Nephron progenitor cell (in vitro differentiated cells): ENCODE results near the gene GDF10.

Experiments
- DNase-seq: peaks from one replicate; pipeline ENCODE4 v3.0.0; 2021
- H3K27ac Mint-ChIP-seq: 2 replicates; pipeline ENCODE4 v1.8.0; 2021; ENCODE audit warnings: mild to moderate bottlenecking, moderate library complexity, mixed read lengths
- H3K27me3 Mint-ChIP-seq: 2 replicates; pipeline ENCODE4 v1.8.0; 2021; ENCODE audit warnings: mild to moderate bottlenecking, low read depth, mixed read lengths; ENCODE audit not compliant: poor library complexity
- H3K36me3 Mint-ChIP-seq: 2 replicates; pipeline ENCODE4 v1.8.0; 2021; ENCODE audit warnings: low read depth, mixed read lengths
- H3K4me1 Mint-ChIP-seq: 2 replicates; pipeline ENCODE4 v1.8.0; 2021; ENCODE audit warnings: mixed read lengths
- H3K4me3 Mint-ChIP-seq: 2 replicates; pipeline ENCODE4 v1.8.0; 2021; ENCODE audit warnings: mild to moderate bottlenecking, moderate library complexity, mixed read lengths
- H3K9me3 Mint-ChIP-seq: 2 replicates; pipeline ENCODE4 v1.8.0; 2021; ENCODE audit warnings: mild to moderate bottlenecking, moderate library complexity, mixed read lengths
- TF ChIP-seq, protein P1 (sequence below): fragments of 200-600 bp; sonication (generic); IDR thresholded peaks from 2 replicates; pipeline ENCODE4 v1.5.0; 2021; ENCODE audit warnings: antibody characterized with exemption

Gene GDF10

DNA sequence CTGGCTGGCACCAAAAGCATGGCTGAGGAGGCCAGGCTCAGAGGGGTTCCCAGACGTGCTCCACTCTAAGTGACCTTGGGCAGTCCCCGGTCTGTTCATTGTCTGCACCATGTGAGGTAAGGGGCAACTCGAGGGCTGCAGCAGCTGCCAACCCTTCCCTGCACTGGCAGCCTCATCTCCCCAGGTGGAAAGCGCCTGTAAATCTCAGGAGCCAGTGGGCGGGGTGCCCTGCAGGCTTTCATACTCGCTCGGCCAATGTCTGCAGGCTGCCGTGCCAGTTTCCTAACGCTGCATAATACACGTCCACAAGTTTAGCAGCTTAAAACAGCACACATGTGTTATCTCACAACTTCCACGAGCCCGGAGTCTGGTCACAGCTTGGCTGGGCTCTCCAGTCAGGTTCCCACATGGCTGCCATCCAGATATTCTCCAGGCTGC lies 12.6 kb upstream of the GDF10 start:
- no peaks in the 10 kb centered on the region for H3K36me3 Mint-ChIP-seq
- peaks cover 10% of the 10 kb centered on the region for H3K4me1 Mint-ChIP-seq
- TF ChIP-seq, protein P1, sequence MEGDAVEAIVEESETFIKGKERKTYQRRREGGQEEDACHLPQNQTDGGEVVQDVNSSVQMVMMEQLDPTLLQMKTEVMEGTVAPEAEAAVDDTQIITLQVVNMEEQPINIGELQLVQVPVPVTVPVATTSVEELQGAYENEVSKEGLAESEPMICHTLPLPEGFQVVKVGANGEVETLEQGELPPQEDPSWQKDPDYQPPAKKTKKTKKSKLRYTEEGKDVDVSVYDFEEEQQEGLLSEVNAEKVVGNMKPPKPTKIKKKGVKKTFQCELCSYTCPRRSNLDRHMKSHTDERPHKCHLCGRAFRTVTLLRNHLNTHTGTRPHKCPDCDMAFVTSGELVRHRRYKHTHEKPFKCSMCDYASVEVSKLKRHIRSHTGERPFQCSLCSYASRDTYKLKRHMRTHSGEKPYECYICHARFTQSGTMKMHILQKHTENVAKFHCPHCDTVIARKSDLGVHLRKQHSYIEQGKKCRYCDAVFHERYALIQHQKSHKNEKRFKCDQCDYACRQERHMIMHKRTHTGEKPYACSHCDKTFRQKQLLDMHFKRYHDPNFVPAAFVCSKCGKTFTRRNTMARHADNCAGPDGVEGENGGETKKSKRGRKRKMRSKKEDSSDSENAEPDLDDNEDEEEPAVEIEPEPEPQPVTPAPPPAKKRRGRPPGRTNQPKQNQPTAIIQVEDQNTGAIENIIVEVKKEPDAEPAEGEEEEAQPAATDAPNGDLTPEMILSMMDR = no peak
- no peak overlapping the region for H3K4me3 Mint-ChIP-seq
- no peak overlapping the region for H3K27ac Mint-ChIP-seq
- H3K27me3 Mint-ChIP-seq = peaks cover 54% of the 10 kb centered on the region
- no peaks in the 10 kb centered on the region for H3K9me3 Mint-ChIP-seq
- DNase-seq = no peak

- Mint-ChIP-seq H3K36me3 (no peaks in the 10 kb centered on the region), H3K4me1 (peaks cover 9% of the 10 kb centered on the region), H3K27ac (no peak overlapping the region), H3K27me3 (peaks cover 51% of the 10 kb centered on the region), H3K4me3 (no peak overlapping the region), H3K9me3 (no peaks in the 10 kb centered on the region)
- TF ChIP-seq, protein P1 = no peak
- DNase-seq = no peak
These were observed 12.2 kb upstream of the GDF10 start for GRCh38 chr10:47287805-47288204.

DNA sequence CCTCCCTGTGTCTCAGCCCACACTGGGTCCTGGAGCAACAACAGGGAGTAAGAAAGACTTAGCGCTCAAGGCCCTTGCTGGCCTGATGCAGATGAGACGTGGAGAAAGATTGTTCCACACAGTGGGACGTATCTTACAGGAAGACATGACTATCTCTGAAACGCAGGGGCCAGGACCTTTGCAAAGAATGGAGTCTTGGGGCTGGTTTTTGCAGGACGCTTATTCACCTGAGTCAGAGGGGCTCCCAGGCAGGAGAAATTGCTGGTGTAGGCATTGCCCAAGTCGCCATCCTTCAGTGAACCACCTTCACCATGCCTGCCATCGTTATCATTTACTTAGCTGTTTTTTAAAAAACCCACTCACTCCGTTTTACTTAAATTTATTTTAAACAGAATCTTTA lies 11.8 kb upstream of the GDF10 start:
- DNase-seq = no peak
- TF ChIP-seq, protein P1 = no peak
- no peaks in the 10 kb centered on the region for H3K36me3 Mint-ChIP-seq
- no peak overlapping the region for H3K27ac Mint-ChIP-seq
- no peaks in the 10 kb centered on the region for H3K9me3 Mint-ChIP-seq
- H3K27me3 Mint-ChIP-seq = peaks cover 51% of the 10 kb centered on the region
- H3K4me3 Mint-ChIP-seq = no peak overlapping the region
- peaks cover 9% of the 10 kb centered on the region for H3K4me1 Mint-ChIP-seq

GRCh38 chr10:47288916-47289495 lies 11.0 kb upstream of the GDF10 start:
- H3K27me3 Mint-ChIP-seq = peaks cover 55% of the 10 kb centered on the region
- TF ChIP-seq, protein P1 = no peak
- no peak overlapping the region for H3K4me3 Mint-ChIP-seq
- no peak for DNase-seq
- H3K9me3 Mint-ChIP-seq = no peaks in the 10 kb centered on the region
- no peak overlapping the region for H3K27ac Mint-ChIP-seq
- no peaks in the 10 kb centered on the region for H3K36me3 Mint-ChIP-seq
- peaks cover 9% of the 10 kb centered on the region for H3K4me1 Mint-ChIP-seq

DNA sequence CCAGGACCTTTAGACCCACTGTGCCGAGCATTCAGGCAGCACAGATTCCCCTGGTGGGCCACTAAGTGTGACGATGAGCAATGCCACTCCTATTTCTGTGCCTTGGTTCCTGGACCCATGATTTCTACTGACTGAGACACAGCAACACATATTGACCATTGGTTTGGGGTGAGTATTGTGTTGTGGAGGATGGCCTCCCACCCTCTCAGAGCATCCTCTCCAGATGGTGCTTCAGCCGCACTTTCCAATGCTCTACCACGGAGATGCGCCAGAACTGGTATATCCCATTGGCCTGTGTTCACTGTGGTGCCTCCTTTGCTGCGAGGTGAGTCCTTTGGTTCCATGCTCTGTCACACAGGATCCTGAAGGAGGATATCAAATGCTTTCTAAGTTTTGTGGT lies 10.1 kb upstream of the GDF10 start:
- Mint-ChIP-seq H3K36me3 (no peaks in the 10 kb centered on the region), H3K4me3 (no peak overlapping the region), H3K9me3 (no peaks in the 10 kb centered on the region), H3K4me1 (peaks cover 9% of the 10 kb centered on the region), H3K27me3 (peaks cover 50% of the 10 kb centered on the region), H3K27ac (no peak overlapping the region)
- TF ChIP-seq, protein P1 = no peak
- no peak for DNase-seq

DNA sequence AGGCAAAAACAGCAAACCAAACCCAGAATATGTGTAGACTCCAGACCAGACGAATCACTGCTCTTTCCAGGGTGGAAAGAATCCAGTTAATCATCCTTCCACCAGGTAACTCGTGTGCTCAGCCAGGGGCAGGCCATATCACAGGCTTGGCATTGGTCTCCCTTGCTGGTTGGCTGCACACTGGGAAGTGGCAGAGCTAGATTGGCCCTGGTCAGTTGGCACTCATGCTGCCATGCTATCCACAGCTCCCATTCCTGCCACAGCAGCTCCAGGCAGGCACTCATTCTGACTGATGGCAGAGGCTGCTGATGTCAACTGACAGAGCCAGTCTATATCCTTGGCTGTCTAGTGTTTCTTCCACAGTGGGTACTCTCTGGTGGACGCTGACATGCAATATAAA lies 9.7 kb upstream of the GDF10 start:
- Mint-ChIP-seq H3K27ac (no peak overlapping the region), H3K27me3 (peaks cover 53% of the 10 kb centered on the region)

More for the DNA sequence above, 9.7 kb upstream of the GDF10 start:
- peaks cover 12% of the 10 kb centered on the region for H3K4me1 Mint-ChIP-seq
- H3K36me3 Mint-ChIP-seq = no peaks in the 10 kb centered on the region
- TF ChIP-seq, protein P1 = no peak
- H3K9me3 Mint-ChIP-seq = no peaks in the 10 kb centered on the region
- no peak for DNase-seq
- H3K4me3 Mint-ChIP-seq = no peak overlapping the region
